GM10847 (cell line): ENCODE measurements around the gene MRFAP1L1.

Experiments
- POLR2A ChIP-seq: IDR thresholded peaks from 2 replicates; pipeline ENCODE4 v1.6.1; 2011; ENCODE audit not compliant: insufficient read length; ENCODE audit errors: extremely low read depth

MRFAP1L1 gene

DNA sequence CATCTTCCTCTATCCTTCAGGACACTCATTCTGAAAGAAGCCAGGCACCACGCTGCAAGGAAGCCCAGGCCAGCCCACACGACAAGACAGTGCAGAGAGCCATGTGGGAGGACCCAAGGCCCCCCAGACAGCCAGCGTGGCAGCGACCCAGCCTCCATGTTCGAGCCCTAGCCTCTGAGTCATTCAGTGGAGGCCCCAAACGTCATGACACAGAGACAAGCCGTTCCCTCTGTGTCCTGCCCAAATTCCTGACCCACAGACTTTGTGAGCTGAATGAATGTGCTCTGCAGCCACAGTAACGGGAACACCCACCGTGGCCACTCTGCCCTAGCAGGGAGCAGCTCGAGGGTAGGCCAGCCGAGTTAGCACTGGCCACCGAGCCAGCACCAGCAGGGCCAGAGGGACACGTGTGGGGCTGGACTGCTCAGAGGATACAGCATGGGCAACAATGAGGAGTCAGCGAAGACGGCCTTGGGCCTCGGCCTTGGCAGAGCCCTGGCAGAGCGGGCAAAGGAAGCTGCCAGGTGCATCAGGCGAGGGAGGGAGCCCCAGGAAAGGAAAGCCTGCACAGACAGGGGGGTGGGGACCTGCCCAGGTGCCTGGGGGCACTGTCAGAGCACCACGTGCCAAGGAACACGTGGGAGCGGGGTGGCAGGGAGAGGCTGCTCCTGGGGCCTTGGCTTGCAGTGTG lies 14.9 kb upstream of the MRFAP1L1 start:
- no peak for TF ChIP-seq POLR2A

GRCh38 chr4:6723851-6724250 lies 14.2 kb upstream of the MRFAP1L1 start:
- TF ChIP-seq POLR2A: no peak

GRCh38 chr4:6722891-6723290 lies 13.2 kb upstream of the MRFAP1L1 start:
- TF ChIP-seq POLR2A: no peak

DNA sequence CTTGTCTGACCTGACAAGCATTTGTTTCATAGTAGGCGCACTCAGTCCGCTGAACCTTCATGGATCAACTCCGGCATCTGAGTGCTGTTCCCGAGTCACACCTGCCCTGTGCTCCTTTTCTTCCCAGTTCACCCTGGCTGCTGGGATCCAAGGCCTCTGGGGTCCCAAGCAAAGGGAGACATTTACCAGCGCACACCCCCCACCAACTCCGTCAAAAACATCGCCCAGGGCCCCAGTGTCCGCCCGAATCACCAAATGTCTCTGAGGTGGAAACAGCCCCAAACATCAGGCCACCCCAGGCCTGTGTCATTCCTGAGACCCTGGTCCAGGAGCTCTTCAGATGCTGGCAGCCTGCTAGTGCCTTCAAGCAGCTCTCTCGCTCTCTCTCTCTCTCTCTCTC lies 11.5 kb upstream of the MRFAP1L1 start:
- no peak for TF ChIP-seq POLR2A

- no peak for TF ChIP-seq POLR2A
Observed at GRCh38 chr4:6720202-6720699, 10.6 kb upstream of the MRFAP1L1 start.

DNA sequence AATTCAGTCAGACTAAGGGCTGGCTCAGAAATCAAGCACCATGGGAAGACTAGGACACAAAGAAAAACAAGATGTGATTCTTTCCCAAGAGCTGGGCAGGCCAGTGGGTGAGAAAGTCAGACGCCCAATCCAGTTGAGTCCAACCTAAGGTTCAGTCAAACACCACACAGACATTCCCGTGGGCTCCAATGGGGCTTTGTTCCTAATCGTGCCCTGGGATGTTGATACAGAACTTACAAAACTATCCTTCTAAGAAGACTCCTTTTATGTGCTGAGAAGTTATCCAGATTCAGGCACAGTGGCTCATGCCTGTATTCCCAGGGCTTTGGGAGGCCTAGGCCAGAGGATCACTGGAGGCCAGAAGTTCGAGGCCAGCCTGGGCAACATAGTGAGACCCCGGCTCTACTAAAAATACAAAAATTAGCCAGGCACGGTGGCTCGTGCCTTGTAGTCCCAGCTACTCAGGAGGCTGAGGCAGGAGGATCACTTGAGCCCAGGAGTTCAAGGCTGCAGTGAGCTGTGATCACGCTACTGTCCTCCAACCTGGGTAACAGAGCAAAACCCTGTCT lies 10.0 kb upstream of the MRFAP1L1 start:
- no peak for TF ChIP-seq POLR2A

DNA sequence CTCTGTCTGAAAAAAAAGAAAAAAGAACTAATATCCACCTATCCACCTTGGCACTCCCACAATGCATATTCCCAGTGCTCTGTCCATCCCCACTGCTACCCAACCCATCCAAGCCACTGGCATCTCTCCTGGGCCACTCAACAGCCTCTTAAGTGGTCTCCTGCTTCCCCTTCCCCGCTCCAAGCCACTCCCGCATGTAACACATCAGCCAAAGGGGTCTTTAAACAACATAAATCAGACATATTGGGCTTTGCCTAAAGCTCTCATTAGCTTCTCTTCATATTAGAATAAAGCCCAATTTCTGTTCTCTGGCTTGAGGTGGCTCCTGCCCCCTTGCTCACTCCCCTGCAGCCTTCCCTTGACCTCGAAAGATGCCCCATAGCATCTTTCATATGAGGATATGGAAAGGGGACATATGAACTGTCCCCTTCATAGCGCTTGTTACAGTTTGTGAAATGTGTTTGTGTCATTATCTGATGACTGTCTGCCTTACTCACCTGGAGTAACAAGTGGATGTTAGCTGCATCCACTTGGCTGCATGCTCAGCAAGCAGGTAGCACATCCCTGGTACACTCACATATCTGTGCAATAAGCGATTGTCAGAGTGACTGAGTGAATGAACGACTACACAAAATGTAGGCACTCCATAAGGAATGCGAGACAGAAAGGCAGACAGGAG lies 9.4 kb upstream of the MRFAP1L1 start:
- no peak for TF ChIP-seq POLR2A

DNA sequence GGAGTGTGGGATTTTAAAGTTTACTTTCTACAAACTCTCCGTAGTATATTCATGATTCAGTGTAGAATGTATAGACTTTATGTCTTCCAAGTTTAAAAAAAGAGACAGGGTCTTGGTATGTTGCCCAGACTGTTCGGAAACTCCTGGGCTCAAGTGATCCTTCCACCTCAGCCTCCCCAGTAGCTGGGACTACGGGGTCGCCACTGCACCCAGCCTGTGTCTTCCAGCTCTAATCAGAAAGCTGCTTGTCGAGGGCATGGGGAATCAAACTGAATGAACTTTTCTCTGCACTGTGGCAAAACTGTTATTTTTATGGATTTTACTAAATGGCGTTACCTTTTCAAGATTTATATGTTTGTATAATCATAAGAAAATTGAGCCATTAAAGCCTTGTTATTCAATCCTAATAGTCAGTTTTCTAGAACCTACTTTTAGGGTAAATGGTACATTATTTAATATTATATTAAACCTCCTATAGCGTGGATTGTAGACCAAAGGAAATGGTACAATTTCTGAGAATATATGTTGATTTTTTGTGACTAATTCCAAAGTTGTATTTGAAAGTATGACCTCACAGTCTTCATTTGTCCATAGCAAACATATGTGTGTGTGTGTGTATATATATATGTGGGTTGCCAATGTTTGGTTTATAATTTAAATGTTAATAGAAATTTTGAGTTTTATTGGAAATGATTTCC lies 7.4 kb upstream of the MRFAP1L1 start:
- TF ChIP-seq POLR2A: no peak

DNA sequence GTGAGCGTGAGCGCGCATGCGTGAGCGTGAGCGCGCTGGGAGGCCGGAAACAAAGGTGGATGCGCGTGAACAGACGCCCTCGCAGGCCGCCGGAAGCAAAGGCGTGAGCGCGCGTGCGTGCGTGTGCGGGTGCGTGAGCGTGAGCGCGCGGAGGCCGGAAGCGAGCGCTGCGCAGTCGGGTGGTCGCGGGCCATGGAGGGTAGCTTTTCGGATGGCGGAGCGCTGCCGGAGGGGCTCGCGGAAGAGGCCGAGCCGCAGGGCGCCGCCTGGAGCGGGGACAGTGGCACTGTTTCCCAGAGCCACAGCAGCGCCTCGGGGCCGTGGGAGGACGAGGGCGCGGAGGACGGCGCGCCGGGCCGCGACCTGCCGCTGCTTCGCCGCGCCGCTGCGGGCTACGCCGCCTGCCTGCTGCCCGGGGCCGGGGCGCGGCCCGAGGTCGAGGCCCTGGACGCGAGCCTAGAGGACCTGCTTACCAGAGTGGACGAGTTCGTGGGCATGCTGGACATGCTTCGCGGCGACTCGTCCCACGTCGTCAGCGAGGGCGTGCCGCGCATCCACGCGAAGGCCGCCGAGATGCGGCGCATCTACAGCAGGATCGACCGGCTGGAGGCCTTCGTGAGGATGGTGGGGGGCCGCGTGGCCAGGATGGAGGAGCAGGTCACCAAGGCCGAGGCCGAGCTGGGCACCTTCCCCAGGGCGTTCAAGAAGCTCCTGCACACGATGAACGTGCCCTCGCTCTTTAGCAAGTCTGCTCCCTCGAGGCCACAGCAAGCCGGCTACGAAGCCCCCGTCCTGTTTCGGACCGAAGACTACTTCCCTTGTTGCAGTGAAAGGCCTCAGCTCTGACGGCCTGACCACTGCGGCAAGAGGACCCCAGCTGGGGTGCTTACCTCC lies 6.6 kb upstream of the MRFAP1L1 start, which contains the start of gene BLOC1S4:
Gene BLOC1S4, plus strand, starts transcription at position 157 of the 894 bp plus-strand sequence. Its CDS starts 36 bp downstream, at position 193.
- peak; percentile 95 for TF ChIP-seq POLR2A

GRCh38 chr4:6715704-6716017 lies 6.0 kb upstream of the MRFAP1L1 start:
- no peak for TF ChIP-seq POLR2A

DNA sequence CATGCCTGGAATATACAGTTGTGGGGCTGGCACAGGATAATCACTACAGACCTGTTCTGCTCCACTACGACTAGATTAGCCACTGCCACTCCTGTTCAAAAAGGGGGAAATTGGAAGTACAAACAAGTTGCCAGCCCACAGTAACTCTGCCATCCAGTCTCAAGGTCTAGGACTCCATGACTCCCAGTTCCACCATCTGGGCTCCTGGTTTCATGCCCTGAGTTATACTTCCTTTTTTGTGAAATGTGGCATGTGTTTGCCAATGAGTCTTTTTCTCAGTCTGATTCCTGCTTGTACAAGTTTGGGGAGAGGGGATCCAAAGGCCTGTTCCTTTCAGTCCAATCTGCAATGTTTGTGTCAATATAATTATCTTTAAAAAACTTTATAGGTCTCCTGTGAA lies 5.3 kb upstream of the MRFAP1L1 start:
- TF ChIP-seq POLR2A: no peak

DNA sequence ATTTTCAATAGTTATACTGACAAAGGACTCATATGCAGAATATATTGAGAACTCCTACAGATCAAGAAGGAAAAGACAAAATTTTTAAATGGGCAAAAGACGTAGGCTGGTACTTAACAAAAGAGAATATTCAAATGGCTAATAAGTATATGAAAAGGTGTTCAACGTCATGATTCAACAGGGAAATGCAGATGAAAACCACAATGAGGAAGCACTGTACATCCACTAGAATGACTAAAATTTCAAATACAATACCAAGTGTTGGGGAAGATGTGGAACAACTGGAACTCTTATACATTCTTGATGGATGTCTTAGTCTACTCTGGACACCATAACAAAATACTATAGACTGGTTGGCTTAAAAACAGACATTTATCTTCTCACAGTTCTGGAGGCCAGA lies 1.3 kb upstream of the MRFAP1L1 start:
- no peak for TF ChIP-seq POLR2A

DNA sequence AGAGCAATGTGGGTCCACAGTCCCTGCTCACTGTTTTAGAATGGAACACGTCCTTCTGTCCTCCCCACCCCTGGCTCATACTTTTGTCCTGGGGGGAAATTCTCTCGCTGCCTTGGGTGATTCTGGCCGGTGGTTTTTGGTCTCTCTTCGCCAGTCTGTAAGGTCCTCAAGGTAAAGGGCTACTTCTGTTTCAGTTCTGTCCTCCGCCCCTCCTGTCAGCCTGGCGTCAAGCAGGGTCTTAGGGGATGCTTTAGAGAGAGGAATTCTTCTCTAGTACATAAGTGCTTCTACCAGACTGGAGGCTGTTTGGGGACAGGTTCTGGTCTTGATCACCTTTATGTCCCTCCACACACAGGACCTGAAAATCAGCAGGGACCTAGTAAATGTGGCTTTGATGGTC lies 617 bp upstream of the MRFAP1L1 start:
- no peak for TF ChIP-seq POLR2A

- TF ChIP-seq POLR2A: no peak
Observed at GRCh38 chr4:6706173-6706572, 3.5 kb downstream of the MRFAP1L1 start.

DNA sequence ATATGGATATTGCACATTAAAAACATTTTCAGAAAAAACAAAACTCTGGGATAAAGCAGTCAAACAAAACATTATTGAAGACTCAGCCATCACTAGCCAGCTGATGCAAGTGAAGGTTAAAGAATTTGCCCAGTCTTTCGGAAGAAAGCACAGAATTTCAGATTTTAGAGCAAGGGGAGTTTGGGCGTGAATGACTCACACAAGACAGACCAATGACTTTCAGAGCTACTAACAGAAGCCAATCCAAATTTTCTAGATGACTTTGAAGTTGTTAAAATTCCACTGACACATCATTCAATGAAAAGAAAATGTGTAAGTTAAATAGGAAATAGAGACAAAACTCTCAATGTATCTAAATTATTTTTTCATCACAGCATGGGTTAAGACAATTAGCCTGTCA lies 4.0 kb downstream of the MRFAP1L1 start:
- TF ChIP-seq POLR2A: no peak

GRCh38 chr4:6703786-6704185 lies 5.9 kb downstream of the MRFAP1L1 start:
- TF ChIP-seq POLR2A: no peak
